Kidney epithelial cell (primary cell): ENCODE data around the gene MAPK8. TPM values are rescaled to one million over a fixed set of nuclear protein-coding genes. Genes with fewer than 3 reads are reported as not detected.

Experiments used
- DNase-seq: peaks from one replicate; pipeline ENCODE4 v3.0.0-alpha.2; 2010; ENCODE audit warnings: low read depth
- H3K27me3 ChIP-seq: 2 replicates; pipeline ENCODE4 v1.6.0; 2011; ENCODE audit warnings: low read length; ENCODE audit not compliant: control insufficient read depth, insufficient read depth
- H3K36me3 ChIP-seq: 2 replicates; pipeline ENCODE4 v1.5.1; 2011; ENCODE audit warnings: low read length; ENCODE audit not compliant: control insufficient read depth, insufficient read depth
- H3K4me3 ChIP-seq: 2 replicates; pipeline ENCODE4 v1.5.1; 2011; ENCODE audit warnings: low read depth, mild to moderate bottlenecking, control low read depth, low read length
- CTCF ChIP-seq: IDR thresholded peaks from 2 replicates; pipeline ENCODE4 v1.5.1; 2011; ENCODE audit warnings: mild to moderate bottlenecking, moderate library complexity, low read length, control low read depth, inconsistent platforms; ENCODE audit not compliant: insufficient read depth, poor library complexity, severe bottlenecking
- total RNA-seq: library from RNA; depleted of rRNA; stranded (reverse); fragments of >200 nt; gene quantifications from 2 replicates; pipeline ENCODE4 v1.2.3, GENCODE V29; 2015

Gene MAPK8
- total RNA-seq, 1 donor from 2014 or later = 61.4 TPM

DNA sequence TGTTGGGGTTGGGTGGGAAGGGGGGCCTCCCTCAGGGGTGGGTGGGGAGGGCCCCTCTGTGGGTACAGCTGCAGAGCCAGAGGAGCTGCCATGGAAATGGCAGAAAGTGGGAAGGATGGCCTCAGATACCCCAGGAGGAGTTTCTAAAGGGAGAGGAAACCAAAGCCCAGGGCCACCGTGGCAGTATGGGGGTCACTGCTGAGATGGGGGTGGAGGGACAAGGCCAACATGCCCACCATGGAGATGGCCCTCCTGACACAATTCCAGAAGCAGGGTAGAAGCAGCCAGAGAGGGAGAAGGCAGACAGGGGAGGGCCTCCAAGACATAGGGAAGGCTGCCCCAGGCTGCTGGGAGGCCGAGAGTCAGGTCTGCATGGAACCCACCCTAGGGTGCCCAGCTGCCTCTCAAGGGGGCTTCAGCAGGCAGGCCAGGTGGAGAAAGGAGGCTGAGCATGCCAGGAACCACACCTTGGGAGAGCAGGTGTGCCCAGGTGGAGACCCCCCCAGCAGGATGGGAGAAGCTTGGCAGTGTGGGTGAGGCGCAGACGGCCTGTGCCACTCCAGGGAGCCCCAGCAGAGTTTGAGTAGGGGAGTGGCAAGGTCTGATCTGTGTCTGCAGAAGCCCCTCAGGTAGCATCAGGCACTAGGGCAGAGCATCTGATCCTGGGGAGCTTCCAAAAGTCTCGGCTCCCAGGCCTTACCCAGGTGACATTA, 151.6 kb downstream of the MAPK8 start:
- no peak for TF ChIP-seq CTCF
- no peaks in the 10 kb centered on the region for H3K27me3 ChIP-seq
- H3K36me3 ChIP-seq = no peaks in the 10 kb centered on the region
- no peak for DNase-seq
- no peak overlapping the region for H3K4me3 ChIP-seq

DNA sequence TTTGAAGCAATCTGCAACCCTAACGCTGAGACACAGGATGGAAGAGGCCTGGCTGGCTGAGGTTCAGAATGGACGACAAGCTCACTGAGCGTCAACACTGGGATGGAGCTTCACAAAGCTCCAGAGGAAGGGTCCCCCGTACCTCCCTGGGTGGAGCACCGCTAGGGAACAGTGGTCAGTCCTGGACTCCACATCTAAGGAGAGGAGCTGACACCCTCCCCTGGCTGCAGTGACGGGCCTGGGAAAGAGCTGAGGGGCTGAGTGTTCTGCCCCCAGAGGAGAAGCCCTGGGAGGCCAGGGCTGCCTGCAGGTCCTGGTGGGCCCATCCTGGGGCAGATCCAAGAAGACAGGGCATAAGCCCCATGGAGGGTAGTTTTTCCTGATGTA, 152.2 kb downstream of the MAPK8 start:
- Histone ChIP-seq H3K4me3 (no peak overlapping the region), H3K36me3 (no peaks in the 10 kb centered on the region), H3K27me3 (no peaks in the 10 kb centered on the region)
- no peak for DNase-seq
- no peak for TF ChIP-seq CTCF

DNA sequence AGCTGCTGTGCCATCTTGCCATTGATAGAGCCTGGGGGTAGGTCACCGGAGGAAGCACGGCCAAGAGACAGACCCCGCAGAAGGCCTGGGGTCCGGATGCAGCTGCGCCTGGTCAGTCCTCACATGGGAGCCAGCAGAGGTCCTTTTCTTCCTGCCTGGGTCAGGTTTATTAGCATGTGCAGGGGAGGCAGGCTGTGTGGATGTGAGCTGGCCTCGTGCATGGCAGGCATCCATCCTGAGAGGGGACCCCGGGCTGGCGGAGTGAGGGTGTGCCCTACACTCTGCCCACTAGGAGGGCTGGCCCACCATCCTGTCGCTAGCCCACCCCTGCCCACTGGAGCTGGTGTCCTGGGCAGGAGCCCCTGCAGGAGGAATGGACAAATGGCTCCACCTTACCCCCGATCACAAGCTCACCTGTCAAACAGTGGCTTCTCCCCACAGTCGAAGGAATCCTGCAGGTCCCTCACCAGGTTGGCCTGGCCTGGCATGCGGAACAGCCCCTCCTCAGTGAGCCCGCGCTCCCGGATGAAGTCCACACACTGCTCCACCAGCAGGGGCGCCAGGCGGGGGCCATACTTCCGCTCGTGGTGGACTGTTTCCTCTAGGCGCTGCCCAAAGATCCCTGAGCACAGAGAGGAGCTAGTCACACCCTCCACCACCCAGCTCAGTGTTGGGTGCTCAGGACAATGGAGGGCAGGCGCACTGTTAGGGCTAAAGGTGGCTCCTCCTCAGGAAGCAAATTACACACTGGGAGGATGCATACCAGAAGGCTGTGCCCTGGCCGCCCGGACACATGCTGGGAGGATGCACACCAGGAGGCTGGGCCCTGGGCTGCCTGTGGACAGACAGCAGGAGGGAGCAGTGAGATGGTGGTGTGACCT, 153.0 kb downstream of the MAPK8 start:
- TF ChIP-seq CTCF = no peak
- H3K27me3 ChIP-seq = no peaks in the 10 kb centered on the region
- no peak overlapping the region for H3K4me3 ChIP-seq
- DNase-seq = no peak
- no peaks in the 10 kb centered on the region for H3K36me3 ChIP-seq

DNA sequence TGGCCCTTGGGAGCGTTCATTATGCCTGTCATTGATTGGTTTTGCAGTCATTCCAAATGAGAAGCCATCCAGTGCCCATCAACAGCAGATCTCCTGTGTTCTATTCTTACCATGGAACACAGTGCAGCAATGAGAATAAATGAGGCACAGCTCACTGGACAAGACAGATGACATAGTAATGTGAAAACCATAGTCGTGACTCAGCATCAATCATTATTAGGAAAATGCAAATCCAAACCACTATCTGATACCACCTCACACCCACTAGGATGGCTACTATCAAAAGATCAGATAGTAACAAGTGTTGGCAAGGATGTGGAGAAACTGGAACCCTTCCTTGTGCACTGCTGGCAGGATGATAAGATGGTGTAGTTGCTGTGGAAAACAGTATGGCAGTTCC, 153.7 kb downstream of the MAPK8 start:
- TF ChIP-seq CTCF = no peak
- Histone ChIP-seq H3K36me3 (no peaks in the 10 kb centered on the region), H3K27me3 (no peaks in the 10 kb centered on the region), H3K4me3 (no peak overlapping the region)
- no peak for DNase-seq

GRCh38 chr10:48461623-48462481, 155.4 kb downstream of the MAPK8 start:
- Histone ChIP-seq H3K27me3 (no peaks in the 10 kb centered on the region), H3K4me3 (no peak overlapping the region), H3K36me3 (no peaks in the 10 kb centered on the region)
- TF ChIP-seq CTCF = no peak
- no peak for DNase-seq
